HUES64 (cell line): ENCODE results near the gene SLC2A9.

Experiments
- H3K27ac ChIP-seq: 2 replicates; pipeline ENCODE4 v1.7.0; 2013; ENCODE audit warnings: low read depth, low read length, inconsistent platforms
- H3K27me3 ChIP-seq: 2 replicates; pipeline ENCODE4 v1.6.1; 2013; ENCODE audit warnings: mild to moderate bottlenecking, low read length; ENCODE audit not compliant: insufficient read depth
- H3K36me3 ChIP-seq: 2 replicates; pipeline ENCODE4 v1.6.1; 2013; ENCODE audit warnings: mild to moderate bottlenecking, low read length; ENCODE audit not compliant: insufficient read depth
- H3K4me1 ChIP-seq: 2 replicates; pipeline ENCODE4 v1.6.1; 2013; ENCODE audit warnings: mild to moderate bottlenecking, low read length, moderate library complexity; ENCODE audit not compliant: insufficient read depth
- H3K4me3 ChIP-seq: 2 replicates; pipeline ENCODE4 v1.5.1; 2013; ENCODE audit warnings: mild to moderate bottlenecking, low read length, moderate library complexity
- H3K9ac ChIP-seq: 2 replicates; pipeline ENCODE4 v1.6.1; 2013; ENCODE audit warnings: mild to moderate bottlenecking, low read depth, low read length
- H3K9me3 ChIP-seq: 2 replicates; pipeline ENCODE4 v1.6.1; 2013; ENCODE audit warnings: low read depth, low read length; ENCODE audit not compliant: insufficient read depth
- WGBS: fragments of 150-250, 120-280 bp; methylation state at CpG from one replicate; pipeline ENCODE4 v1.1.7; 2013; ENCODE audit warnings: missing lambda C conversion rate; 5-methylcytosine and 5-hydroxymethylcytosine counted together

SLC2A9 gene

DNA sequence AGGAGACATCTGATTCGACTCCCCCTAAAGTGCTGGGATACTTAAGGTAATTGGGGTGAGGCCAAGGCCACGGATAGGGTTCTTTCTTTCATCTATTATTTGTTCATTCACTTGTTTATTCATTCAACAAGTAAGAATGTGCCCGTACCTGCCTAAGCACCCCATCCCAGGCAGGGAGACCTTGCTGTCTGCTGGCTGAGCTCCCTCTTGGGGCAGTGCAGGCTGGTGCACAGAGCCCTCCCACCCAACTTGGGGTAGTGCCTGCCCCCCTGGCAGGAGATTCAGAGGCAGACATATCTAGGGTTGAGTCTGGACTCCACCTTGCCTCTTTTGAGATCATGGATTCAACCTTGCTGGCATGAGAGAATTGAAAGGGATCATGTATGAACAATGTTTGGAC is 144.2 kb downstream of the SLC2A9 start:
- Histone ChIP-seq H3K27me3 (no peaks in the 10 kb centered on the region), H3K27ac (no peak overlapping the region), H3K36me3 (no peaks in the 10 kb centered on the region), H3K4me3 (no peak overlapping the region), H3K9ac (no peak overlapping the region), H3K9me3 (no peaks in the 10 kb centered on the region), H3K4me1 (peaks cover 8% of the 10 kb centered on the region)
- 89% methylated on average over 3 of the region's 3 CpGs for WGBS

DNA sequence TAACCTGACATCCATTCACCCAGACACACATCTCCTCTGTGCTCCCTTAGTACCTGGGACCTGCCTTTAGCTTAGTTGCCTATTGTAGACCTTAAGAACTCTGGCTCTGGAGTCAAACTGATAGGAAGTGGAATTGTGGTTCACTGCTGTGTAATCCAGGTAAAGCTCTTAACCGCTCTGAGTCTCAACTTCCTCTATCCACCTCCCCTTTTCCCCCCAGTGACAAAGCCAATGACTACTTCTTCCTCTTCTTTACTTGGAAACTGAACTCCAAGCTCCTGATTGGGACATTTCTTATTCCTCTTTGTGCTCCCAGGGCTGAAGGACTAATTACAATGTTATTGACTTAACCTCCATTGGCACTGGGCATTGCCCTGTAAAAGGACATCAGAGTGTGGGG is 145.8 kb downstream of the SLC2A9 start:
- Histone ChIP-seq H3K9me3 (no peaks in the 10 kb centered on the region), H3K27me3 (no peaks in the 10 kb centered on the region), H3K27ac (no peak overlapping the region), H3K36me3 (no peaks in the 10 kb centered on the region), H3K4me3 (no peak overlapping the region), H3K4me1 (no peaks in the 10 kb centered on the region), H3K9ac (no peak overlapping the region)
- 85% methylated on average over 1 of the region's 1 CpG for WGBS

- no peaks in the 10 kb centered on the region for H3K9me3 ChIP-seq
- H3K27ac ChIP-seq, result no peak overlapping the region
- no peak overlapping the region for H3K4me3 ChIP-seq
- no peaks in the 10 kb centered on the region for H3K36me3 ChIP-seq
- H3K27me3 ChIP-seq, result no peaks in the 10 kb centered on the region
- 95% methylated on average over 5 of the region's 5 CpGs for WGBS
- no peaks in the 10 kb centered on the region for H3K4me1 ChIP-seq
- no peak overlapping the region for H3K9ac ChIP-seq
These were observed 146.9 kb downstream of the SLC2A9 start for GRCh38 chr4:9874385-9874784.

- Histone ChIP-seq H3K36me3 (no peaks in the 10 kb centered on the region), H3K4me3 (no peak overlapping the region), H3K4me1 (no peaks in the 10 kb centered on the region), H3K9me3 (no peaks in the 10 kb centered on the region), H3K9ac (no peak overlapping the region), H3K27ac (no peak overlapping the region), H3K27me3 (no peaks in the 10 kb centered on the region)
- WGBS, result 92% methylated on average over 10 of the region's 10 CpGs
These were observed 151.0 kb downstream of the SLC2A9 start for GRCh38 chr4:9870165-9870790.

- Histone ChIP-seq H3K27ac (no peak overlapping the region), H3K4me1 (no peaks in the 10 kb centered on the region), H3K9me3 (no peaks in the 10 kb centered on the region), H3K4me3 (no peak overlapping the region), H3K27me3 (no peaks in the 10 kb centered on the region), H3K9ac (no peak overlapping the region), H3K36me3 (no peaks in the 10 kb centered on the region)
- WGBS, result 93% methylated on average over 11 of the region's 11 CpGs
These were observed 153.4 kb downstream of the SLC2A9 start for GRCh38 chr4:9867751-9868425.

- H3K9me3 ChIP-seq, result no peaks in the 10 kb centered on the region
- H3K9ac ChIP-seq, result no peak overlapping the region
- H3K27me3 ChIP-seq, result no peaks in the 10 kb centered on the region
- no peak overlapping the region for H3K27ac ChIP-seq
- no peak overlapping the region for H3K4me3 ChIP-seq
- H3K4me1 ChIP-seq, result no peaks in the 10 kb centered on the region
- no peaks in the 10 kb centered on the region for H3K36me3 ChIP-seq
- 91% methylated on average over 5 of the region's 5 CpGs for WGBS
These were observed 154.4 kb downstream of the SLC2A9 start for GRCh38 chr4:9866931-9867330.

GRCh38 chr4:9861561-9861960 is 159.7 kb downstream of the SLC2A9 start:
- Histone ChIP-seq H3K9ac (no peak overlapping the region), H3K9me3 (no peaks in the 10 kb centered on the region), H3K36me3 (no peaks in the 10 kb centered on the region), H3K4me1 (no peaks in the 10 kb centered on the region), H3K27me3 (no peaks in the 10 kb centered on the region), H3K27ac (no peak overlapping the region), H3K4me3 (no peak overlapping the region)
- WGBS, result 97% methylated on average over 3 of the region's 3 CpGs

GRCh38 chr4:9859810-9860209 is 161.5 kb downstream of the SLC2A9 start:
- Histone ChIP-seq H3K4me1 (no peaks in the 10 kb centered on the region), H3K9me3 (no peaks in the 10 kb centered on the region), H3K27ac (no peak overlapping the region), H3K27me3 (no peaks in the 10 kb centered on the region), H3K4me3 (no peak overlapping the region), H3K9ac (no peak overlapping the region), H3K36me3 (no peaks in the 10 kb centered on the region)
- 92% methylated on average over 6 of the region's 6 CpGs for WGBS

- Histone ChIP-seq H3K27ac (no peak overlapping the region), H3K9ac (no peak overlapping the region)
- 98% methylated on average over 2 of the region's 2 CpGs for WGBS
These were observed 171.8 kb downstream of the SLC2A9 start for GRCh38 chr4:9849538-9849920.

GRCh38 chr4:9847968-9848748 is 173.1 kb downstream of the SLC2A9 start:
- H3K9me3 ChIP-seq, result no peaks in the 10 kb centered on the region
- H3K36me3 ChIP-seq, result no peaks in the 10 kb centered on the region
- H3K4me3 ChIP-seq, result no peak overlapping the region
- H3K4me1 ChIP-seq, result no peaks in the 10 kb centered on the region
- H3K27ac ChIP-seq, result no peak overlapping the region
- 95% methylated on average over 5 of the region's 5 CpGs for WGBS
- no peaks in the 10 kb centered on the region for H3K27me3 ChIP-seq
- H3K9ac ChIP-seq, result no peak overlapping the region

More at GRCh38 chr4:9849538-9849920, 171.8 kb downstream of the SLC2A9 start:
- H3K9me3 ChIP-seq, result no peaks in the 10 kb centered on the region
- no peaks in the 10 kb centered on the region for H3K4me1 ChIP-seq
- H3K36me3 ChIP-seq, result no peaks in the 10 kb centered on the region
- no peak overlapping the region for H3K4me3 ChIP-seq
- H3K27me3 ChIP-seq, result no peaks in the 10 kb centered on the region

- 97% methylated on average over 8 of the region's 9 CpGs for WGBS
- no peak overlapping the region for H3K4me3 ChIP-seq
- H3K27ac ChIP-seq, result no peak overlapping the region
- peaks cover 5% of the 10 kb centered on the region for H3K9me3 ChIP-seq
- no peaks in the 10 kb centered on the region for H3K36me3 ChIP-seq
- H3K27me3 ChIP-seq, result no peaks in the 10 kb centered on the region
- no peaks in the 10 kb centered on the region for H3K4me1 ChIP-seq
- no peak overlapping the region for H3K9ac ChIP-seq
These were observed 175.4 kb downstream of the SLC2A9 start for GRCh38 chr4:9845791-9846493.
